Measurements from ENCODE around the gene MELK. TPM values are rescaled to one million over a fixed set of nuclear protein-coding genes. Genes with fewer than 3 reads are reported as not detected.

The MELK gene
- total and polyA plus RNA-seq, 10 of the 15 experiments (the other 5 are each of a cell fraction or from before 2014, with no cell fraction given), result 38.7 to 80.3 (median 51.6) TPM

GRCh38 chr9:36550631-36551098 is 22.0 kb upstream of the MELK start (continued):
- TF ChIP-seq IKZF2 (IDR thresholded peaks at IDR 0.05), result peak; percentile 48 to 60
- 0 out of 2 replicates have a peak, but pooled peaks have one; percentile 99 for TF ChIP-seq CHD4 (IDR thresholded peaks at IDR 0.05)
- peak; percentile 91 for TF ChIP-seq ZNF384 (IDR thresholded peaks at IDR 0.05; ENCODE audit: borderline replicate concordance, low read depth, low read length)
- TF ChIP-seq BCL3 (IDR thresholded peaks at IDR 0.05; ENCODE audit: borderline replicate concordance, insufficient read depth, low read depth, low read length, poor library complexity, severe bottlenecking), result peak; percentile 99
- peak; percentile 79 for TF ChIP-seq MEF2B (IDR thresholded peaks at IDR 0.05; ENCODE audit: partially characterized antibody, poor library complexity, severe bottlenecking)
- TF ChIP-seq SKIL (IDR thresholded peaks at IDR 0.05; ENCODE audit: low read depth, poor library complexity, severe bottlenecking), result peak; percentile 85
- TF ChIP-seq CUX1 (IDR thresholded peaks at IDR 0.05; ENCODE audit: insufficient replicate concordance, low read depth, low read length), result peak; percentile 91
- TF ChIP-seq NBN (IDR thresholded peaks at IDR 0.05), result peak; percentile 84
- TF ChIP-seq ZNF207 (IDR thresholded peaks at IDR 0.05; ENCODE audit: borderline replicate concordance), result peak; percentile 39; the same call in 1 of the 2 replicates
- TF ChIP-seq PAX5 (IDR thresholded peaks at IDR 0.05; ENCODE audit: borderline replicate concordance, low read depth, low read length), result 0 out of 2 replicates have a peak, but pooled peaks have one; percentile 9
- TF ChIP-seq BACH1 (IDR thresholded peaks at IDR 0.05; ENCODE audit: borderline replicate concordance), result peak; percentile 100
- TF ChIP-seq TCF12 (IDR thresholded peaks at IDR 0.05; ENCODE audit: low read depth, low read length), result 0 out of 2 replicates have a peak, but pooled peaks have one; percentile 47
- TF ChIP-seq ATF2 (IDR thresholded peaks at IDR 0.05; ENCODE audit: low read length), result peak; percentile 94
- TF ChIP-seq, protein P1, sequence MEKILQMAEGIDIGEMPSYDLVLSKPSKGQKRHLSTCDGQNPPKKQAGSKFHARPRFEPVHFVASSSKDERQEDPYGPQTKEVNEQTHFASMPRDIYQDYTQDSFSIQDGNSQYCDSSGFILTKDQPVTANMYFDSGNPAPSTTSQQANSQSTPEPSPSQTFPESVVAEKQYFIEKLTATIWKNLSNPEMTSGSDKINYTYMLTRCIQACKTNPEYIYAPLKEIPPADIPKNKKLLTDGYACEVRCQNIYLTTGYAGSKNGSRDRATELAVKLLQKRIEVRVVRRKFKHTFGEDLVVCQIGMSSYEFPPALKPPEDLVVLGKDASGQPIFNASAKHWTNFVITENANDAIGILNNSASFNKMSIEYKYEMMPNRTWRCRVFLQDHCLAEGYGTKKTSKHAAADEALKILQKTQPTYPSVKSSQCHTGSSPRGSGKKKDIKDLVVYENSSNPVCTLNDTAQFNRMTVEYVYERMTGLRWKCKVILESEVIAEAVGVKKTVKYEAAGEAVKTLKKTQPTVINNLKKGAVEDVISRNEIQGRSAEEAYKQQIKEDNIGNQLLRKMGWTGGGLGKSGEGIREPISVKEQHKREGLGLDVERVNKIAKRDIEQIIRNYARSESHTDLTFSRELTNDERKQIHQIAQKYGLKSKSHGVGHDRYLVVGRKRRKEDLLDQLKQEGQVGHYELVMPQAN (conservative IDR thresholded peaks at IDR 0.05), result peak; percentile 93
- peak; percentile 66 for TF ChIP-seq CREM (IDR thresholded peaks at IDR 0.05; ENCODE audit: low read depth)
- peak; percentile 39; the same call in 1 of the 2 replicates for TF ChIP-seq IKZF1 (conservative IDR thresholded peaks at IDR 0.05)
- TF ChIP-seq NR2F1 (conservative IDR thresholded peaks at IDR 0.05), result peak; percentile 91

All from GM12878 (cell line).